Lower leg skin (tissue), 4 donors: Measurements from ENCODE around the gene SDK2. TPM values are rescaled to one million over a fixed set of nuclear protein-coding genes. Genes with fewer than 3 reads are reported as not detected.

ENCODE experiments used
- DNase-seq, 2 donors: peaks; one replicate each; pipeline ENCODE4 v3.0.0-alpha.2; 2019; ENCODE audit warnings: low spot score in 2 of 2
- H3K4me3 ChIP-seq: fragments of 200-600 bp; sonication (generic); 2 replicates; pipeline ENCODE4 v1.5.1; 2017; ENCODE audit warnings: mild to moderate bottlenecking, low read depth; ENCODE audit not compliant: poor library complexity, severe bottlenecking
- POLR2A ChIP-seq, 2 donors: fragments of 450-650 bp; IDR thresholded peaks; one replicate each; pipeline ENCODE4 v1.6.1; 2016 to 2017; ENCODE audit warnings: antibody characterized with exemption in 2 of 2, mild to moderate bottlenecking in 1 of 2, moderate library complexity in 1 of 2
- WGBS, 2 donors: methylation state at CpG; one replicate each; pipeline ENCODE4 v1.1.5; 2018; 5-methylcytosine and 5-hydroxymethylcytosine counted together
- intact Hi-C: fragments of 100-400 bp; cut with DNase I; formaldehyde crosslinking; loops from one replicate; pipeline ENCODE4 v1.15.0; 2023; ENCODE audit warnings: low total_unique reads
- total RNA-seq, 4 donors: library from RNA; depleted of rRNA; stranded (reverse); fragments of >200 nt; gene quantifications; one replicate each; pipeline ENCODE4 v1.1.0, GENCODE V29; 2016
- TF ChIP-seq, protein P1 (sequence below), 3 donors: fragments of 450-650 bp; IDR thresholded peaks; one replicate each; pipeline ENCODE4 v1.5.1; 2016; ENCODE audit warnings: antibody characterized with exemption in 3 of 3, mild to moderate bottlenecking in 3 of 3, moderate library complexity in 2 of 3

SDK2 gene
- total RNA-seq, 4 donors from 2014 or later: 1.5 to 4.4 (median 1.6) TPM

DNA sequence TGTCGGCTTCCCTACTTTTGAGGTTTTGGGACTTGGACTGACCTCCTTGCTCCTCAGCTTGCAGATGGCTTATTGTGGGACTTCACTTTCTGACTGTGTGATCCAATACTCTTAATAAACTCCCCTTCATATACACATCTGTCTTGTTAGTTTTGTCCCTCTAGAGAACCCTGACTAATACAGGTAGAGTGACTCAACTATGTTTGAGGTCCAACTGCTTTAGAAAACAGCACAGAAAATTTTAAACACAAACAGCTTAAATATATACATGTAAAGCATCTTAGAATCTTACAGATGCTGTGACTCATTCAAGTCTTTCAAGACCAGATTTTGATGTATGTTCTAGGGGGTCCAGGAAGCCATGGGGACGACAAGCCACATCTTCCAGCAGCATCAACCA is 11.7 kb downstream of the SDK2 start:
- no peak for TF ChIP-seq POLR2A (IDR thresholded peaks at IDR 0.05)
- TF ChIP-seq, protein P1, sequence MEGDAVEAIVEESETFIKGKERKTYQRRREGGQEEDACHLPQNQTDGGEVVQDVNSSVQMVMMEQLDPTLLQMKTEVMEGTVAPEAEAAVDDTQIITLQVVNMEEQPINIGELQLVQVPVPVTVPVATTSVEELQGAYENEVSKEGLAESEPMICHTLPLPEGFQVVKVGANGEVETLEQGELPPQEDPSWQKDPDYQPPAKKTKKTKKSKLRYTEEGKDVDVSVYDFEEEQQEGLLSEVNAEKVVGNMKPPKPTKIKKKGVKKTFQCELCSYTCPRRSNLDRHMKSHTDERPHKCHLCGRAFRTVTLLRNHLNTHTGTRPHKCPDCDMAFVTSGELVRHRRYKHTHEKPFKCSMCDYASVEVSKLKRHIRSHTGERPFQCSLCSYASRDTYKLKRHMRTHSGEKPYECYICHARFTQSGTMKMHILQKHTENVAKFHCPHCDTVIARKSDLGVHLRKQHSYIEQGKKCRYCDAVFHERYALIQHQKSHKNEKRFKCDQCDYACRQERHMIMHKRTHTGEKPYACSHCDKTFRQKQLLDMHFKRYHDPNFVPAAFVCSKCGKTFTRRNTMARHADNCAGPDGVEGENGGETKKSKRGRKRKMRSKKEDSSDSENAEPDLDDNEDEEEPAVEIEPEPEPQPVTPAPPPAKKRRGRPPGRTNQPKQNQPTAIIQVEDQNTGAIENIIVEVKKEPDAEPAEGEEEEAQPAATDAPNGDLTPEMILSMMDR (IDR thresholded peaks at IDR 0.05): no peak
- intact Hi-C loops: no loop called here
- WGBS, 2 donors: 96 to 98% methylated on average over 2 of the region's 2 CpGs
- H3K4me3 ChIP-seq: no peak overlapping the region
- no peak for DNase-seq

DNA sequence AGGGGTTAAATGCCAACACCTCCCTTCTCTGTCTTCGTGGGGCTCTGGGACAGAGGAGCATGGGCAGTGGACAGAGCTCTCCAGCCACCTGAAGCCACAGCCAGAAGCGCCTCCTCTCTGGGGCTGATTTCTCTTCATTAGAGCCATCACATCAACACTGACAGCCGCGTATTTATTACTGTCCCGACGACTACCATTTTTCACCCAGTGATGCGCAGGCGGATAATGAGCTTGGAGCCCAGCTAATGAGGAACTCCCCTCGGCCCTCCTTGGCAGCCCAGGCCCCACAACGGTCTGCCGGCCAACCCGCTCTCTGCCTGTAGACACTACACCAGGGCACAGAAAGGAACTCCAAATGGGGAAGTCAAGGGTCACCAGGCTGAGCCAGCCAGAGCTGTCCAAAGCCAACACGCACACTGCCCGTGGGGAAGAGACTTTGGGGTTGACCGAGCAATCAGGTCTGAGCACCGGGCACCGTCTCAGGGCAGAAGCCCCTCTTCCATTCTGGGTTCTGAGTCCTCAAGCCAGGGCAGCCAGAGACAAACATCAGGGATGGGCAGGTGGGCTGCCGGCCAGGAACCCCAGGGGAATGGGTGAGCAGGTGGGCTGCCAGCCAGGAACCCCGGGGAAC is 13.2 kb downstream of the SDK2 start:
- TF ChIP-seq POLR2A (IDR thresholded peaks at IDR 0.05): no peak
- TF ChIP-seq, protein P1 (IDR thresholded peaks at IDR 0.05): no peak
- 85 to 90% methylated on average over 19 of the region's 19 CpGs for WGBS, 2 donors
- DNase-seq: no peak
- intact Hi-C loops: no loop called here
- H3K4me3 ChIP-seq: no peak overlapping the region

DNA sequence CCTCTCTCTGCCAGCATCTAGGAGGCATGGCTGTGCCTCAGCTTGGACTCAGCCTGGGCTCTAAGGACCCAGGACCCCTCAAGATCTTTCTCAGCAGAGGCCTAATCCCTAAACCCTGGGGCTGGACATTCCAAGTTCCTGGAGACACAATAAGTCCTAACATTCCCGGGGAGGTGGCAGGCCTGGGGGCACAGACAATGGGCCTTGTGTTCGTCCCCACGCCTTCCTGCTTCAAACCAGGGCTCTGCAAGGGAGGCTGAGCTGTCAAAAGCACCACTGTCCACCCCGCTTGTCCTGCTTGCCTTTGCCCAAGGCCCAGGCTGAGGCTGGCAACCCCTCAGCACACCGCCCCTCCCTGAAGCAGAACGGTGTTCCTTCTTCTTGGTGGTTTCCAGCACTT is 13.7 kb downstream of the SDK2 start:
- H3K4me3 ChIP-seq: no peak overlapping the region
- TF ChIP-seq, protein P1 (IDR thresholded peaks at IDR 0.05): no peak
- no peak for TF ChIP-seq POLR2A (IDR thresholded peaks at IDR 0.05)
- intact Hi-C loops: no loop called here
- DNase-seq: no peak
- 82 to 86% methylated on average over 6 of the region's 6 CpGs for WGBS, 2 donors

DNA sequence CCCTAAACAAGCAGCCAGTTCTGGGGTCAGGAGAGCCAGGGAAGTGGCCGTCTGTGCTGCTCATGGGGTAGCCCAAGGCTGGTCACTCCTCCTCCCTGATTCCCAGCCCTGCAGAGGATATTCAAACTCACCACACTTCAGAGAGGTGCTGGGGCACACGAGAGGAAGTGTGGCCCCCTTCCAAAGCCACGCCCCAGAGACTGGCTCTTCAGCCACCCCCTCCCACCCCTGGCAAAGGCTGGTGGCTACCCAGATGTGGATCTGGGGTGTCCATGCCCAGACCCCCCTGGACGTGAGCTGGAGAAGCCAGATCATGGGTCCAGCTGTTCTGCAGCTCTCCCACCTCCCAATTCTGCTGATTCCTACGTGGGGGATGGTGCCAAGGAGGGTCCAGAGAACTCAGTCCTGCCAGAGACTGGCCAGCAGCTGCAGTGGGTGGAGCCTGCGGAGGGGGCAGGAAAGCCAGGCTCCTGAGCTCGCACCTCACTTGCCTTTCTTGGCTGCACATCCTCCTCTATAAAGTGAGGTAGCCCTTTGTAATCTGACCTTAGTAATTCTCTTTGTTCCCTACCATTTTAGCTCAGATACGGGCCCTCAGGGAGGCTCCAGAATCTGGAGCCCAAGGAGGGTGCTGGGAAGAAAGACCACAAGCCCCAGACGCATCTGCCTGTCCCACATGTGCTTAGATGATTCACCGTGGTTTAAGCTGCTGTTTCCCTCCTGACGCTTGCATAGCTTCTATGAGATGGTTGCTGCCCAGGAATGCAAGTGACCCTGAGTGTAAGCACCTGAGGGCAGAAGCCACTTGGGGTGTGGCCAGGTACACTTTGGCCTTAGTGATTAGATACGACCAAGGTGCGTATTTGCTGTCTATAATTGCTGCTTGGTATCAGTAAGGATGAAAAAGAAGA is 15.3 kb downstream of the SDK2 start:
- TF ChIP-seq POLR2A (IDR thresholded peaks at IDR 0.05): no peak
- TF ChIP-seq, protein P1 (IDR thresholded peaks at IDR 0.05): no peak
- 74 to 77% methylated on average over 12 to 13 of the region's 13 CpGs for WGBS, 2 donors
- no peak overlapping the region for H3K4me3 ChIP-seq
- no peak for DNase-seq
- intact Hi-C loops: no loop called here

DNA sequence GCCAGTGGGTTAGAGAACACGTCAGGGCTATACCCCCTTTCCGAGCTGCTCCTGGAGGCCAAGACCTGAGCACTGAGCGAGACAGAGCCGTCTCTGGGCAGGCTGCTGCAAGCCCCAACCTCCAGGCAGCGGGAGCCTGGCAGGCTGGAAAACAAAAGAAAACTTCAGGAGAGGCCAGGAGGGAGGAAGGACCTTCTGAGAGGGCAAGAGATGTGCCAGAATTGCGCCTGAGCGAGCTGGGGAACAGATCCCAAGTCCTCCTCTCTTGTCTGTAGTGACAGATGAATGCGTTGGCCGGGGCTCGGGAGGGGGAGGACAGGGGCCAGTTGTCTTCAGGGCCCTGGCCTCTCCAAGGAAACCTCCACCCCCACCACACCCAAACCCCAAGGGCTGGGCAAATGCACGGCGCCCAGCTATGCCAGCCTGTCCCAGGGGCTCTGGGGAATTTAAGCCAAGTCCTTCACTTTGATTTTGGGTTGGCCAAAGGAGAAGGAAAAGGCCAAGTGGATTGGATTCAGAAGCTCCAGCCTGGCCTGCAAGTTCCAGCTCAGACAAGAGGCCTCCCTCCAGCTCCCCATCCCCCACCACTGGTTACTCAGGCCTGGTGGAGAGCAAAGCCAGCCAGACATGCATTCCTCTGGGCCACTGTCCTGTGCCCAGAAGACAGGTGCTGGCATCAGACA is 18.1 kb downstream of the SDK2 start:
- TF ChIP-seq, protein P1 (IDR thresholded peaks at IDR 0.05): no peak
- TF ChIP-seq POLR2A (IDR thresholded peaks at IDR 0.05): no peak
- DNase-seq: no peak
- no peak overlapping the region for H3K4me3 ChIP-seq
- WGBS, 2 donors: 58 to 62% methylated on average over 11 to 12 of the region's 12 CpGs
- intact Hi-C loops: no loop called here
